Activated CD4-positive, CD25-positive, alpha-beta regulatory T cell treated with anti-CD3 and anti-CD28 coated beads, Interleukin-2, amount 50 U/mL, for 16 hours (primary cell): ENCODE measurements around the gene EFNA4.

Experiments
- DNase-seq: peaks from one replicate; pipeline ENCODE4 v3.0.0-alpha.2; 2020; ENCODE audit warnings: low read depth, low spot score

EFNA4 gene

DNA sequence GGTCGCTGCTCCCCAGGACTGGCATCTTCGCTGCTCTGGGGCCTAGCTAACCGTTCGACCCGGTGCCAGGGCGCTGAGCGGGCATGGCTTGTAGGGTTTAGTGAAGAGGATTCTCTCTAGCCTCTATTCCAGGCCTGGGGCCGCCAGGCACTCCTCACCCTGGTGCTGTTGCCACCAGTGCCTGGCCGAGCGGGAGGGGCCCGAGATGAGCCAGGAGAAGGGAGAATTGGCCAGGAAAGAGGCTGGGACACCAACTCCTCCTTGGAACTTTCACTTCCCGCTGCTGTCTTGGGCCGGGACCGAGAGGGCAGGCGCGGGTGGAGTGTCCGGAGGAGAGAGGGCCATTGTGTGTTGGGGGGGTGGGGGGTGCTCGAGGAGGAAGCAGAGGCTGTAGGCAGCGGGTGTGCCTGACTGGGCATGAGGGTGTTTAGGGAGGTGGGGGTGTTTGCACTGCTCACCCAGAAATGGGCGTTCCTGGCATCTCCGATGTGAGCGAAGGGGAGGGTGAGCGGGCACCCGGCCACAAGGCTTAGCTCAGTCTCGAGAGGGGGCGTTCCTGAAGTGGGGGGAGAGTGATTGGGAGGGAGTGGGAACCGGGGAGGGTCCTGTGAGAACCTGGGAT, 11.7 kb upstream of the EFNA4 start:
- no peak for DNase-seq

DNA sequence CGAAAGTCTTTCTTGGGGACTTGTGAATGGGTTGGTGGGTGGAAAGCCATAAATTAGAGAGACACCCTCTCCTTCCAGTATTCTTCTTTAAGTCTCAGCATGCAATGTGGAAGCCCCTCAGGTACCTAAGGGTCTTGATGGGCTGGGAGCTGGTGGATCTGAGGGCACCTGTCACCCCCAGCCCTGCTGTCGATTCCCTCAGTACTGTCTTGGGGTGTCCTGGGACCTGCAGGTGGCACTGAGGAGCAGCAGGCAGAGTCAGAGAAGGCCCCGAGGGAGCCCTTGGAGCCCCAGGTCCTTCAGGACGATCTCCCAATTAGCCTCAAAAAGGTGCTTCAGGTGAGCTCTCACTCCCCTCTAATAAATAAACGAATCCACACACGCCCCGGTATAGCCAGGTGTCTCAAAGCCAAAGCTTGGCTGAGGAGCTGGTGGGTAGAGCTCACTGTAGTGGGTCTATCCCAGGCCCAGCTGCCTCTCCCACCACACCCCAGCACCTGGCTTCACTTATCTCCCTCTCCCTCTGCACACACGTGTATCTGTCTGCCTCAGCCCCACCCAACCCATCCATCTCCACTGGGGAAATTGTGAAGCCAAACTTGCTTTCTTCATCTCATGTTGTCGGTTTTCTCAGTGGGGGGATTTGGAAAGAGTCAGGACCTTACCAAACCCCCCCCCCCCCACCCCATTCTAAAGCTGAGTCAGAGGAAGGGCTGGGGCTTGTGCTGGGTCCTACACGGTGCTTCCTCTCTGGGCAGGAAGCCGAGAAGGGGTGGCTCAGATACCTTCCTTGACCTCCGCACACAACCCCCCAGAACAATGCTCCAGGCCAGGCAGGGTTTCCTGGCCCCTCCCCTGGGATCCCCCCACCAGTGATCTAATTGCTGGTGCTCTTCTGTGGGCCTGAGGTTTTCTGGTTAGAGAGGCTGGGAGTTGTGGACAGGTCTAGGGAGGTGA, 10.8 kb upstream of the EFNA4 start:
- DNase-seq = no peak

DNA sequence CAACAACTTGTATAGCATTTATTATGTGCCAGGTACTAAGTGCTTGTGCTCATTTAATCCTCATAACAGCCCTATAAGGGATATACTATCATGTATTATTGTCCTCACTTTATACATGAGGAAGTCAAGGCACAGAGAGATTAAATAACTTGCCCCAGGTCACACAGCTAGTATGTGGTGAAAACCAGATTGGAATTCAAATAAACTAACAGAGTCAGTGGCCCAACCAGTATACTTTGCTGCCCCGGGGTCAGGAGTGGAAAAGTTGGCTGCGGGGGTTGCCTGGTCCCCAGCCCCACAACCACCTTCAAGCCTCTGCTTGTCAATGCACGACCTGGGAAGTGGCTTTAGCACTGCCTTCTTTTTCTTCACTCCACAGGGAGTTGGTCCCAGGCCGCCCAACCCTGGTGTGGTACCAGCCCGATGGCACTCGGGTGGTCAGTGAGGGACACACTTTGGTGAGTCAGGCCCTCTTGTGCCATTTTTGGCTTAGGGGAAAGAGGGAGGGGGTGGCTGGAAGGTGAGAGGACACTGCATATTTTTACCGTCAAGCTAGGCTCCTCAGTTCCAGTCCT, 9.9 kb upstream of the EFNA4 start:
- no peak for DNase-seq

DNA sequence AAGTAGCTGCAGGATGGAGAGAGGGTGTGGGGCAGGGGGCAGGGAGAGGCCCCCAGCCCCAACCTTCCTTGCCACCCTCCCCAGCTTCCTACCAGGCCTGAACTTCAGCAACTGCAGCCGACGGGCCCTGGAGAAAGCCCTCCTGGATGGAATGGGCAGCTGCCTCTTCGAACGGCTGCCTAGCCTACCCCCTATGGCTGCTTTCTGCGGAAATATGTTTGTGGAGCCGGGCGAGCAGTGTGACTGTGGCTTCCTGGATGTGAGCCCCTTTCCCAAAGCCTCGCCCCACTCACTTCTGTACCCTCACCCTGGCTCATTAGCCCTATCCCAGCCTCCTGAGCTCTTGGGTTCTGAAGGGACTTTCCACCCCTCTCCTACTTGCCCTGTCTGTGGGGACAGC, 6.4 kb upstream of the EFNA4 start:
- DNase-seq = no peak

DNA sequence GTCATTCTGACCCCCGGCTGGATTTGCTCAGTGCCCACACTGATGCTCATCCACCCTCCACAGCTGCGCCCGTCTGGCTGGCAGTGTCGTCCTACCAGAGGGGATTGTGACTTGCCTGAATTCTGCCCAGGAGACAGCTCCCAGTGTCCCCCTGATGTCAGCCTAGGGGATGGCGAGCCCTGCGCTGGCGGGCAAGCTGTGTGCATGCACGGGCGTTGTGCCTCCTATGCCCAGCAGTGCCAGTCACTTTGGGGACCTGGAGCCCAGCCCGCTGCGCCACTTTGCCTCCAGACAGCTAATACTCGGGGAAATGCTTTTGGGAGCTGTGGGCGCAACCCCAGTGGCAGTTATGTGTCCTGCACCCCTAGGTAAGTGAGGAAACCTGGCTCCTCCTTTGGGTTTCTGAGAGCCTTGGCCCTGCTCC, 5.7 kb upstream of the EFNA4 start:
- no peak for DNase-seq

DNA sequence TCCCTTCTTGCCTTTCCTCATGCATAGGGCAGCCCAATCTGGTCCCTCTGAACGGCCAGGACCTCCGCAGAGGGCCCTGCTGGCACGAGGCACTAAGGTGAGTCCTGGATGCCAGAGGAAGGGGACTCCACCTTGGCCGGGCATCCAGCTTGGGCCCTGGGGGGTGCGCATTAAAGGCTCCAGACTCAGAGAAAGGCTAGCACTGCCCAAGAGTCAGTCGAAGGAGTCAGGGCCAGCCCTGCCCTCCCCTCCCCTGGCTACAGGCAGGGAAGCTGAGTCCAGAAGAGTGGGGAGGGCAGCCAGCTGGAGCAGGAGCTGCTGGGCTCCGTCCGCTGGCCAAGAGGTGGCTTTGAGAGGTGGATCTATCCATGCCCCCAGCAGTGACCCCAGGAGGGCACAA, 2.8 kb upstream of the EFNA4 start:
- no peak for DNase-seq

DNA sequence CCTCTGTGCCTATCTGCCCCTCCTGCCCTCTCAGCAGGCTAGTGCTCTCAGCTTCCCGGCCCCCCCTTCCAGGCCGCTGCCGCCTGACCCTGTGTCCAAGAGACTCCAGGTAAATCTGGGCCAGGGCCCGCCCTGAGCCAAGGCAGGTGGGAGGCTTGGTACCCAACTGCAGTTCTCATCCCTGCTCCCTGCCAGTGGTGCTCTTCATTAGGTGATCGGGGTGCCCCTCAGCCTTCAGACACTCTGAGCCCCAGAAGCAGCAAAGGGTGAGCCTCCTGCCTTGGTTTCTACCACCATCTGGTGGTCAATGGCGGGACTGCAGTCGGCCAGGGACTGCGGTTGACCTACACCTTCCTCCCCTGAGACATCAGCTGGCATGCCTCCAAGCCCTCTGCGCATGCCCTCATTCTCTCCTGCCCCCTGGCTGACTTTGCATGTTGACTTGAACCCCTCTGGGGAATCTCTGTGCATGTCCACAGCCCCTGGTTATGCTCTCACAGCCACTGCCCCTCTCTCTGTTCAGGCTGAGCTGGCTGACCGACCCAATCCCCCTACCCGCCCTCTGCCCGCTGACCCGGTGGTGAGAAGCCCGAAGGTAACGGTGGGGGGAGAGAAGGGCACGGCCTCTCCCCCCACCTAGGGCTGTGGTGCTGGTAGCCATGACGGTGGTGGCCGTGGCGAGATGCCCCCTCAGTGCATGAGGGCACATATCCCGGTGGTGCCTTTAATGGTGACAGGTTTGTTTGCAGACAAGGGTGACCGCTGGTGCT, 2.0 kb upstream of the EFNA4 start:
- peak; percentile 84 for DNase-seq

DNA sequence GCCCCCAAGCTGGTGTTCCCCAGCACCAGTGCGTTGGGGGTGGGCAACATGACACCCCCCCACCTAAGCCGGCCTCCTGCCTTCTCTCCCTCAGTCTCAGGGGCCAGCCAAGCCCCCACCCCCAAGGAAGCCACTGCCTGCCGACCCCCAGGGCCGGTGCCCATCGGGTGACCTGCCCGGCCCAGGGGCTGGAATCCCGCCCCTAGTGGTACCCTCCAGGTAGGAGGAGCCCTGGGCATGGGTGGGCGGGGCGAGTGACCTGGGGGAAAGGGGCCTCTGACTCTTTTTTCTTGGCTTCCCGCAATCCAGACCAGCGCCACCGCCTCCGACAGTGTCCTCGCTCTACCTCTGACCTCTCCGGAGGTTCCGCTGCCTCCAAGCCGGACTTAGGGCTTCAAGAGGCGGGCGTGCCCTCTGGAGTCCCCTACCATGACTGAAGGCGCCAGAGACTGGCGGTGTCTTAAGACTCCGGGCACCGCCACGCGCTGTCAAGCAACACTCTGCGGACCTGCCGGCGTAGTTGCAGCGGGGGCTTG, 1.3 kb upstream of the EFNA4 start:
- no peak for DNase-seq

DNA sequence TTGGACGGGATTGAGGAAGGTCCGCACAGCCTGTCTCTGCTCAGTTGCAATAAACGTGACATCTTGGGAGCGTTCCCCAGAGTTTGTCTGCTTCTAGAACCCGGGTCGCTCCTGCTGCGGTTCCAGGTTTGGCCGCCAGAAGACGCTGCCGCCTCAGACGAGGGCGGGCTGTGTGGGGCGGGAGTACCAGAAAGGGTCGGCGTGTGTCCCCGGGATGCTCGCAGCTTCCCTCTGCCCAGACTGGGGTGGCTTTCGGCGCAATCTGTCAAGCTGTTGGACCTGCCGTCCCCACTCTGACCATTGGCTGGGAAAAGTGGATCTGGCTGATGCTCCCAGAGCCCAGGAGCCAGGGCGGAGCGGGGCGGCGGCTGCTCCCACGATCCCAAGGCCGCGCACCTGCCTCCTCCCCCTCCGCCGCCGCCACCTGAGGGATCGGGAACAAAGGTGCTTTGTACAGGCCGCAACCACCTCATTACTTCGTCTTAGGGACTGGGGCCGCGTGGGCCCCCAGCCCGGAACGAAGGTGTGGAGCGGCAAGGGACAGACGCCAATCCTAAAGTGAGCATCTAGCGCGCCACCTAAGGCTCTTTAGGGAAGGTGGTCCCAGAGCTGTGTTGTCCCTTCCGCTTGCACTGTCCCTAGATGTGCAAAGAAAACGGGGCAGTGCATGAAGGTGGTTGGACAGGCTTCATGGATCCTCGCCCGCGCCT, 683 bp upstream of the EFNA4 start:
- DNase-seq = peak; percentile 45

DNA sequence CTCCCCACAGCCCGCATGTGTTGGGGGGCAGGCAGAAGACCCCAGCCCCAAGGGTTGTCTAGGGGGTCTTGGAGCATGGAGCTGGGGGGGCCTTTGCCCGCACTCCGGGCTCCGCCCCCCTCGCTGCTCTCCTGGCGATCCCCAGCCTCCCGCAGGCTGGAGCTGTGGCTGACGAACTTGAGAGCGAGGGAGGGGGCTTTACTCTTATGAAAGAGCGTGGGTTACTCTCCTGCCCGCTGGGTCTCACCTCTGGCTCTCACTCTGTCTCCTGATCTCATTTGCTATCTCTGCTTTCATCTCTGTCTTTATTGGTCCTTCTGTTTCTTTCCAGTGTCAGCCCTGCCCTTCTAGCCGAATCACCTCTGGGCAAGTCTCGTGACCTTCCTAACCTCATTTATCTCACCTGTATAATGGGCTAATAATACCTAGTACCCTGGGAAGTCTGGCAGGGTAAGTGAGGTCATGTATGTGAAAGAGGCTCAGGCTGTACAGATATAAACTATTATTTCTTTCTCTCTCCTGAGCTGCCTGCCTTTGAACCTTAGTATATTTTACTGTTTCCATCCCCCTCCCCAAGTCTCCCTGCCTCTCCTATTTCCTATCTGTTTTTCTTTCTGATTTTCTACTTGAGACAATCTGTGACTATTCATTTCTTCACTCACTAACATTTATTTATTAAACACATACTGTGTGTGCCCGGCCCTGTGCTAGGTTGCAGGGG, 731 bp downstream of the EFNA4 start:
- DNase-seq = no peak

DNA sequence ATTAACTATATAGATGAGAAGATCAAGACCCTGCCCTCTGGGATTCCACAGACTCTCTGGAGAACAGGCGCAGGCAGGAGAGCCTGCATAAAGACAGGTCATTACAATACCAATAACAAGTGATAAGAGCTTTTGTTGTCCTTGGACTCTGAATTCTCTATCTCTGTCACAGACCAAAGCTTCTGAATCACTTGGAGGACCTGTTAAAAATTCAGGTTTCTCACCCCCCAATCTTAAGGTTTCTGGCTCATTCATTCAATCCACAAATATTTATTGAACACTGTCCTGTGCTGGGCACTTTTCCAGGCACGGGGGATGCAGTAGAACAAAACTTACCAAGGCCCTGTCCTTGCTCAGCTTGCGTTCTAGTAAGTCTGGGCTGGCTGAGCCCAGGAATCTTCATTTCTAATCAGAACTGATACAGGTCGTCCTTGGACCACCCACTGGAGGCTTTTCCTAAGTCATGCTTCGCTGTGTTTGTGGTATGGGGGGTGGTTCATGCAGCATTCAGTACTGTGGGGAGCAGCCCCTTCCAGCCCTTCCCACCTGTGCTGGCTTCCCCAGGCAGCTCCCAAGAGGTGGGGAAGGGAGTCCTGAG, 1.4 kb downstream of the EFNA4 start:
- no peak for DNase-seq

DNA sequence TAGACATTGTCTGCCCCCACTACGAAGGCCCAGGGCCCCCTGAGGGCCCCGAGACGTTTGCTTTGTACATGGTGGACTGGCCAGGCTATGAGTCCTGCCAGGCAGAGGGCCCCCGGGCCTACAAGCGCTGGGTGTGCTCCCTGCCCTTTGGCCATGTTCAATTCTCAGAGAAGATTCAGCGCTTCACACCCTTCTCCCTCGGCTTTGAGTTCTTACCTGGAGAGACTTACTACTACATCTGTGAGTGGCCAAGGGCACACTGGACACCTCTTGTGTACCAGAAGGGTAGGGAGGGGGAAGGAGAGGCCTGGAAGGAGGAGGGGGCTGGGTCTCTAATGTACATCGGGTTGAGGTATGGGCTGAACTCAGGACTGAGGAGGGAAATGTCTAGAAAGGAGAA, 3.2 kb downstream of the EFNA4 start:
- no peak for DNase-seq

DNA sequence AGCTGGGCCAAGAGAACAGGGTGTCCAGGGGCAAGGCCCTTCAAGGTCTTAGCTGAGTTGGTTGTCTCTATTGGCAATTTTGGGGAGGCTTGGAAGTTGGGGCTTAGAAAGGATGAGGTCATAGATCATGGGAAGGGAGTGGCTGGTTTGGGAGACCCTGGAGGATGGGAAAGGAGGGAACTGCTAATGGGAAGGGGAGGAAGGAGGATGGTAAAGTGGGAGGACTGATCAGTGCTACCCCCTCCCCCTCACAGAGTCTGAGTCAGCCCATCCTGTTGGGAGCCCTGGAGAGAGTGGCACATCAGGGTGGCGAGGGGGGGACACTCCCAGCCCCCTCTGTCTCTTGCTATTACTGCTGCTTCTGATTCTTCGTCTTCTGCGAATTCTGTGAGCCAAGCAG, 5.1 kb downstream of the EFNA4 start:
- DNase-seq = no peak

DNA sequence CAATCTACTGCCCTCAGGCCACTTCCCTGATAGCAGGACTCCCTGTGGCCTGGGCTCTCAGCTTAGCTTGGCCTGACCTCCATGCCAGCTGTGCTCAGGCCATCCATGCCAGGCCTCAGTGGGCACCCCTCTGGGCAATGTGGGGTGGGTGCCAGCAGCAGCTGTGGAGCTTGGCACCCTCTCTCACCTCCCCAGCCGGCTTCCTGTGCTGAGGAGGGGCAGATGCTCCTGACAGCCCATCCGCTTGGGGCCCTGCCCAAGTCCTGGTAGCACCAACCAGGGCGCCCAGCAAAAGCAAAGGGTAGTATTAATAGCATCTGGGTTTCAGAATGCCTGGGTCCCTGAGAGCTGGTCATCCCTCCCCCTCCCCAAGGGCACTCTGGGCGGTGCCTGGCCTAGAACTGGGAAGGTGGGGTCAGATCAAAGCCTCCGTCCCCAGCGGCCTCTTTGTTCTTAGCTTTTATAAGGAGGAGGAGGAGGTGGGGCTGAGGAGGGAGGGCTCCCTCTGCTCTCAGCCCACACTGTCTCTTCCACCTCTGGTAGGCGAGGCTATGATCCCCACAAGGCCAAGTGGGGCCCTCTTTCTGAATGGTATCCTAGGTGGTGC, 6.1 kb downstream of the EFNA4 start:
- no peak for DNase-seq

DNA sequence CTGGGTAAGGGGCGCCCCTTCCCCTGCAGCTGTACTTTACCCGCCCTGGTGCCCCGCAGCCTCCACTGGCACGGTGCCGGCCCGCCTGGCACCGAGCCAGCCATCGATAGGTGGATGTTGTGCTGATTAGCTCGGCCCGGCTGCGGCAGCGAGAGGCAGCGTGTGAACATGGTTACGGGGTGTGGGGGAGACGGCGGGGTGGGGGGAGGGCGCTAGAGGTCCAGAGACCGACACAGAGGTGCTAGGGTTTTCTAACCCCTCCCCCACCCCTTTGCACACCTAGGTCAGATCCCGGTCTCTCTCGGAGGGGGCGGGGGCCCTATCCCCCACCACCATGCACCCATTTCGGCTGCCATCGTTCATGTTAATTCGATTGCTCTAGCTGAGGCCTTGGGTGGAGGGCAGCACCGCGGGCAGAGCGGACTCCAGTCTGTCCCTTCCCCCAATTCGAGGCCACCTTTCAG, 6.7 kb downstream of the EFNA4 start:
- no peak for DNase-seq

DNA sequence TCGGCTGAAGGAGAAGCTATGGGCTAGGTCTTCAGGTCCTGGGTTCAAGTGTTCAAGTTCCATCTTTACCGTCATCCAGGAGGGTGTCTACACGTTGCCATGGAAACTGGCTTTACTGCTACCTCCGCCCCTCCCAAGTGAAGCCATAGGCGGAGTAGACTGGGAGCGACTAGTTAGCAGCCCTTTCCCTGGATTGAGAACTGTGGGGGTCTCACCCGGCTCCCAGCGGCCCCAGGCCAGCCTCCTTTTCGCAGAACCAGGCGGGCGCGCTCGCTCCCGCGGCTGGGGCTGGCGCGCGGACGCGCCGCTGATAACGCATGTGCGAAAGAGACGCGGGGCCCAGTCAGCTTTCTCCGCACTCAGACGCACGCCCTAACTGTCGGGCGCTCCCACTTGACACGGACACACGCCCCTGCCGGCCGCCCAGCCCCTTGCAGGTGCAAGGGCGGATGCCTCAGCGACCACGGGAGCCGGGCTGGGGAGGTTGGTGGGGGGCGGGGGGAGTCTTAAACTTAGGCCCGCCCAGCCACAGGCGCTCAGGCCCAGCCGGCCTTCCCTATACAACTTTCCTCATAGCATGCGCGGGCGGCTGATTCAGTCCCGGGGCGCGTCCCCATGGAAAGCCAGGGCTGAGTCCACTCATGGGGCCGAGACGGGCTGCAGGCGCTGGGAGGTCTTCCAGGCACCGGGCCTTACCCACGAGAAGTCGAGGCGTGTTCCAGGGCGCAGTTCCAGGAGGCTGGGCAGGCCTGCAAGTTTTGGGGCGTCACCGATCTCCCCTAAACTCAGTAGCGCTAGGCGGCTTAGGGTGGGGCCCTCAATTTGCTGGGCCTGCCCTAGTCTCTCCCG, 7.4 kb downstream of the EFNA4 start:
- peak; percentile 40 for DNase-seq

DNA sequence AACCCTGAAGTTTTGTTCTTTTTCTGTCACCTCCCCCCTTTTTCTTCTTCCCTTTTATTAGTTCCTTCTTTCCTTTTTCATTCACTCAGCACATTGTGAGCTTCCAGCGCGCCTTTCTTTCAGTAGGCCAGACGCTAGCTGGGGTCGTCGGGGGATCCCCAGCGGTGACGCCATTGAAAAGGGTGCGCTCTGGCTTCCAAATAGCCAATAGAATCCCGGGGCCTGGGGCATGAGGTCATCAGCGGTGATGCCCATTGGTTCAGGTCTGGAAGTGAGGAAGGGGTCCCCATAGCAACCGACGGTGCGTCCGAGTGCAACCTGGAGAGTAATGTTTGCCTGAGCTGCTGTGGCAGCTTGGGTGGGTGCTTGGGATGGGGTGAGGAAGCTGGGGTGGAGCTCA, 8.2 kb downstream of the EFNA4 start:
- no peak for DNase-seq

DNA sequence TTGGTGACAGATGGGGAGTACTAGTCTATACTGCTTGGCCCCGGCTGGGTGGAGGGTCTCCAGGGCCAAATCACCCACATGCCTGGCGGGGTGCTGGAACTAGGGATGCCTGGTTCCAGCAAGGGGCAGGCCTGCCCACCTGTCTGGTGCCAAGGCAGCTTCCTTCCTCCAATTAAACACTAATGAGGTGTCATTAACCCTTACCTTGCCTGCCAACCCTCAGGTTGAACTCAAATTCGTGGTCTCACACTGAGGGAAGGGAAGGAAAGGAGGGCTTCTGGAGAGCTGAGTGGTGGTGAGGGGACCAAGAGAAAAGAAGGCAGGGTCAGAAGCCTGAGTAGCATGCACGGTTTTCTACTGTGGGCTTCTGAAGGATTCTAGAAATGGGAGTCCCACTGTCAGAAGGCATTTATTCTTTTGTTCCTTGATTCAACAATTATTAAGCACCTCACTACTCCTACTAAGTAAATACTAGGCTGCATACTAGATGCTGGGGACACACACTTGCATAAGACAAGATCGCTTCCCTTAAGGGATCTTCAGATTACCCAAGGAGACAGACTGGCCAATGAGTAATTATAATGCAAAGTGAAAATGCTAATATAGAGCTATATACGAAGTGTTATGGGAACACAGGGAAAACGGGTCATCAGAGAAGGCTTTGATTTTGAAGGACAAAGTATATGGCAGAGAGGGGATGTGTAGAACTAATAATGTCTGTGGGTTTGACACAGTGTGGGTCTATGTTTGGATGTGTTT, 9.2 kb downstream of the EFNA4 start:
- no peak for DNase-seq
